ENCODE measurements around the gene MRPS26.

- no peak for TF ChIP-seq CTCF (IDR thresholded peaks at IDR 0.05)
- no peak for TF ChIP-seq POLR2A (IDR thresholded peaks at IDR 0.05)
Observed at GRCh38 chr20:3013771-3014170, 32.1 kb upstream of the MRPS26 start.

All from heart left ventricle (tissue), 13 donors.